IPS-18c (cell line): Measurements from ENCODE around the gene DDX25.

Experiments used
- H3K4me3 ChIP-seq: 2 replicates; pipeline ENCODE4 v1.7.0; 2013; ENCODE audit warnings: low read depth, mild to moderate bottlenecking, low read length, moderate library complexity; ENCODE audit not compliant: insufficient read depth
- H3K9me3 ChIP-seq: one replicate; pipeline ENCODE4 v1.6.1; 2013; ENCODE audit warnings: mild to moderate bottlenecking, low read length, moderate library complexity; ENCODE audit not compliant: control insufficient read depth, insufficient read depth

Gene DDX25

DNA sequence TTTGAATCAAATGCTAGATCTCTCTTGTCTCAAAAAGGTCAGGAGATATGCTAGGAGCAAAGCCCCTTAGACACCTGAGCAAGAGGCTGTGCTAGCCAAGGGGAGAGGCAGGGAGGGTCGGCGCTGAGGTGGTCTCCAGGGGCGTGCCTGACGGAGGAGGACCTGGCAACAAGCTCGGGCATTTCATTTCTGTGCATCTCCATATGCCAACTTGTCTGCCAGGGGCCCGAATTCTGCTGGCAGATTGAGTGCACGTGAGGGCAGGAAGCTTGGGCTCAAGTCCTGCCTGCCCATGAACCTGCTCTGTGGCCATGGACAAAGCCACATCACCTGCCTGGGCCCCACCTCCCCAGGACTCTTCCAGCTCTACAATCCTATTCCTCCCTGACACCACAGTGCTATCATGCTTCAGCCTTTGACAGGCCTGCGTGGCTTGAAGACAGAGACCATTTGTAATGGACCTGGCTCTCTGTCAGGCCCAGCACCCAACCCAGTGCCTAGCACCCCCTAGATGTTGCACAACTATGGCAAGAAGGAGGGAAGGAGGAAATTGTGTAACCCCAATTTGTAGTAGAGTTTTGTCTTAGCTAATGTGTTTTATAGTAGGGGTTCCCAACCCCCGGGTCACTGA lies 25.3 kb downstream of the DDX25 start:
- H3K4me3 ChIP-seq, result no peak overlapping the region

DNA sequence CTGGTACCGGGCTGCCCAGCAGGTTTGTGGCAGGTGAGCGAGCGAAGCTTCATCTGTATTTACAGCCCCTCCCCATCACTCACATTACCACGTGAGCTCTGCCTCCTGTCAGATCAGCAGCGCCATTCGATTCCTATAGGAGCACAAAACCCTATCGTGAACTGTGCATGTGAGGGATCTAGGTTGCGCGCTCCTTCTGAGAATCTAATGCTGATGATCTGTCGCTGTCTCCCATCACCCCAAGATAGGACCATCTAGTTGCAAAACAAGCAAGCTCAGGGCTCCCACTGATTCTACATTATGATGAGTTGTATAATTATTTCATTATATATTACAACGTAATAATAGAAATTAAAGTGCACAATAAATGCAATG lies 25.8 kb downstream of the DDX25 start:
- H3K4me3 ChIP-seq, result no peak overlapping the region
- no peaks in the 10 kb centered on the region for H3K9me3 ChIP-seq

More for the DNA sequence above, 25.3 kb downstream of the DDX25 start:
- no peaks in the 10 kb centered on the region for H3K9me3 ChIP-seq

DNA sequence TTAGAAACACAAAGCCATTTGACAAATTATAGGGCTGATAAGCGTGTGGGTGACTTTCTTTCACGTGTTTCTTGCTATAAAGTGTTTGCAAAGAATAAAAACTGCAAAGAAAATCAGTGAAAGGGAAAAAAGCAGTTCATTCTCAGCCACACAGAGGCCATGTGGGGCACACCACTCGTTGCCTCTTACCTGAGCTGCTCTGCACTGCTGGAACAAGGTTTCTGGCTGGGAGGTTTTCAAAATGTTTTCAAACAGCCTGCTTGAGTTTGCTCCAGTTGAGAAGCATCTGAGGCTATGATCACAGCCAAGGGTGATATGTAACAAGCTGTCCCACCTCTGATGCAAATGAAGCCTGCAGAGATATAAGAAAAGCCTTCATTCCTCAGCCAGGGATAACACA lies 26.8 kb downstream of the DDX25 start:
- H3K9me3 ChIP-seq, result no peaks in the 10 kb centered on the region
- no peak overlapping the region for H3K4me3 ChIP-seq

DNA sequence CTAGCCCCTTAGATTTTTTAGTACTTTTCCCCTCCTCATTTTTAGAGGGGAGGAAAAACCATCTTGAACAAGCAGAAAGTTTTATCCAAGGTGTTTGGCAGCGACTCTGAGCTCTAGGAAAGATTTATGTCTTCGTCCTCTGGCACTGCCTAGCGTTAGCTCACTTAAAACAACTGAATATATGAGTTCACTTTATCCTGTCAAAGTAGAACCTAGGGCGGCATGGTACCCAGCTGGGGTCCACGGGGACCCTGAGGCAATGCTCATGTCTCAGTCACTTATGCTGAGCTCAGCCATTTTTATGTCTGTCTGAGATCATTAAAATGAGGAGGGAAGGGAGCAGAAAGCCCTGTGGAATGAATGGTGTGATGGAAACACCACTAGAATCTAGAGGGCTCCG lies 27.4 kb downstream of the DDX25 start:
- Histone ChIP-seq H3K4me3 (no peak overlapping the region), H3K9me3 (no peaks in the 10 kb centered on the region)

DNA sequence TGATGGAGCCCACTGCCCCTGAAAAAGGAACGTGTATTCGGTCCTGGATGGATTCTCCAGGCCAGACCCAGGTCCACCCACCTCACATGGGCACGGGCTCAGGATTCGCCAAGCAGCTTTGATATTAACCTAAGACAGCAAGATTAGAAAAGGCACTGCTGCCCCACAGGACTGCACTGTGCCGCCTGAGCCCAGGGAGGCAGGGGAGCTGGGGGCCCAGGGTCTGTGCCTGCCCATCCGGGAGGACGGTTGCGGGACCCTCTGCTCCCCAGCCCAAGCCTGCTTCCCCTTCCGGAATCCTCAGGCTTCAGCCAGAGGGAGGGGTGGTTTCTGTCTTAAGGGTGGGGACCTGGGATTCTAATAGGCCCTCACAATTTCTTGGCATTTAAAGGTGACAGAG lies 28.0 kb downstream of the DDX25 start:
- Histone ChIP-seq H3K9me3 (no peaks in the 10 kb centered on the region), H3K4me3 (no peak overlapping the region)

DNA sequence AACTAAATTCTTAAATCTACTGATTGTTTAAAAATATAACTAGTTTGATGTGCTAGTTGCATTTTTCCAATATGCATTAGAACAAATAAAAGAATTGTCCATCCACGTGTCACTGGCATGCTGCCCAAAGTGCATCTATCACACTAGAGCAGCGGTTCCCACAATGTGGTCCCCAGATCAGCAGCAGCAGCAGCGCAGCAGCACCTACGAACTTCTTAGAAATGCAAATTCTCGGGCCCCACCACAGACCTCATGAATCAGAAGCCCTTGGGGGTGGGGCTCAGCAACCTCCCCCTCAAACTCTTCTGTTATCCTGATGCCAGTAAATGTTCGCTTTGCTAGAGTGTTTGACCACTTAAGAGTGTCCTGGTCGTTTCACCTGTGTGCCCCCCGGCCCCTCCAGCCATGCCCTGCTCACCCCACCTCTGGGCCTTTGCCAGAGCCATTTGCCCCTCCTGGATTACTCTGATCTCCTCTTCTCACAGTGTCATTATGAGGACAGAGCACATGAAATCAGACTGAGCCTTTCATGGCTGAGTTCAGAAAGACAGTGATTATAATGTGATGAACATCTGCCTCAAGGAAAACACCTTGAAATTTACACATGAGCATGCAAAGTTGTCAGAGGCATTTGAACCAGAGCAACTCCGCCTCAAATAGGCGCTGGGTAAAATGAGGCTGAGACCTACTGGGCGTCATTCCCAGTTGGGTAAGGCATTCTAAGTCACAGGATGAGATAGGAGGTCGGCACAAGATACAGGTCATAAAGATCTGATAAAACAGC lies 28.9 kb downstream of the DDX25 start:
- no peaks in the 10 kb centered on the region for H3K9me3 ChIP-seq
- H3K4me3 ChIP-seq, result peak overlapping the region; percentile 24; the same call in 1 of the 2 replicates

DNA sequence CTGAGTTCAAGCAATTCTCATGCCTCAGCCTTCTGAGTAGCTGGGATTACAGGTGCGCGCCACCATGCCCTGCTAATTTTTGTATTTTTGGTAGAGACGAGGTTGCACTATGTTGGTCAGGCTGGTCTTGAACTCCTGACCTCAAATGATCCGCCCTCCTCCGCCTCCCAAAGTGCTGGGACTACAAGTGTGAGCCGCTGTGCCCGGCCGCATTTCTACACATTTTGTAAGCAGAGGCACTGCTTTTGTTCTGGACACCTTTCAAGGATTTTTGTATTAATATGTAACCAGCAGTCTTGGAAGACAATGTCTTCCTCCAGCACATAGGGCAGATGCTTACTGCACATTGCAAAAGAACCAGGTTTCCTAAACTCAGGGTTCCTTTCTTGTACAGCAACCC lies 30.2 kb downstream of the DDX25 start:
- Histone ChIP-seq H3K4me3 (no peak overlapping the region), H3K9me3 (no peaks in the 10 kb centered on the region)

DNA sequence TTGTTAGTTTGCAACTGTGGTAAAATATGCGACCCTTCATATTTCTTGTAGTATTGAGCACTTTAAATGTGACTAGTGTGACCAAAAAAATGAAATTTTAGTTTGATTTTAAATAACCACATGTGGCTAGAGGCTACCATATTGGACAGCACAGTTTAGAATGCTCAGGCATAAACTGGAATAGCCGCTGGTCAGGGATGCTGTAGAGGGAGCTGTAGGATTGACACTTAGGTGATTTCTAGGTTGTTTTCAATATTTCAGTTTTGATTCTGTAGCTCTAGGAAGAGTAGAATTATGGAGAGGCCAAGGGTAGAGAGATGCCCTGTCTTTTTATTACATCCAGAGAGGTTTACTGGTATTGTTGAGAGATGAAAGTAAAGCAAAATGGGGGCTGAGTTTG lies 30.7 kb downstream of the DDX25 start:
- Histone ChIP-seq H3K9me3 (no peaks in the 10 kb centered on the region), H3K4me3 (no peak overlapping the region)

DNA sequence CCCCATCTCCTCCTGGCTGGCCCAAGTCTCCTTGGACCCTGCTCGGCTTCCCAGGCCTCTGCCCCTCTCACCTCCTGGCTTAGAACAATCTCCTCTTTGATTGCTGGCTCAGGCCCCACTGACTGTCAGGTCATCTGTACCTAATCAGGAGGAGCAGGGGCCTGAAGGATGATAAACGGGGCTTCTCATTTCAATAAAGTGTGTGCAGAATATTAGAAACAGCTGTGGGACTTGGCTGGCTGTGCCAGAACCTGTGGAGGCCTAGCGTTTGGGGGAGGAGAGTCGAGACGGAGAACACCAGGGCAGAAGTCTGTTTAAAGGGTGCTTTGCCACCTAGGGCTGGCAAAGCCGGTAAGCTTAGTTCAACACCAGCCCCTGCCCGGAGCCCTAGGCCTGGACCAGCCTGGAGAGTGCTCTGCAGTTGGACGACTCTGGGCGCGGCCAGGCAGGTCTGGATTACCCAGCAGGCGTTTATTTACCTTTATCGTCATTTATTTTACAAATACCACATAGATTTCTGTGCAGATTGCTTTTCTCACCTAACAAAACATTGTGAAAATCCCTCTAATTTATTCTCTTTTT lies 31.4 kb downstream of the DDX25 start:
- H3K9me3 ChIP-seq, result no peaks in the 10 kb centered on the region
- no peak overlapping the region for H3K4me3 ChIP-seq

DNA sequence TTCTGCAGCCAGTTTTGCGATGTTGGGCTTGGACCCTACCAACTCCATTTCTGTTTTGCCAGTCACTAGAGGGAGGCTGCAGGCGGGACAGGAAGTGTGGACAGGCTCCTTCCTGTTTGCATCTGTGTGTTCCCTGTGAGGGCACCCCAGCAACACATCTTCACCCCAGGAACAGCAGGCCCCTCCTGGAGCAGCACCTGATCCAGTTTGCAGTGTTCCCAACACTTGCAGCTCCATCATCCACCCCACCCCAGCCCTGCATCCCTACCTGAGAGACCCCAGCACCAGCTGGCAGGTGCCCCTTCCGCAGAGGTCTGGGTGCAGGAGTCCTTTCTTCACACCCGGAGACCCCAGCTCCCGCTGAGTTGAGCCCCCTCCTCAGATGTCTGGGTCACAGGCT lies 34.1 kb downstream of the DDX25 start:
- Histone ChIP-seq H3K4me3 (no peak overlapping the region), H3K9me3 (no peaks in the 10 kb centered on the region)

DNA sequence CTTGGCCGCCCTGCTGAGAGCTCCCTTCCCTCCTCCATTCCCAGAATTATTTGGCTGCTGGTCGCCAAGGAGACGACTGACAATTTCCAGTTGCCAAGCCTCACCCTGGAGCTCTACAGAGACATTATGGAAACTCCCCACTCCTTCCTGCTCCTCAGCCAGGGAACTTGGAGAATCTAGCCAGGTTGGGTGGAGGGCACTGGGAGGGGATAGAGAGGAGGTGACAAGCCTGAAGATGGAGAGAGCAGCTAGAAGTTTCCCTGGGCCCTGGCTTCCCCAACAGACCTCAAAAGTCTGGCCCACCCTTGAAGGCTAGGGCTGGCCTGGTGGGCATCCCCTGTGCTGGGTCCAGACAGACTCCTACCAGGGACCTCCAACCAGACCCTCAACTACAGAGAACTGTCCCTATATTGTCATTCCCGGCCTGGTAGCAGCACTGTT lies 34.8 kb downstream of the DDX25 start:
- Histone ChIP-seq H3K9me3 (no peaks in the 10 kb centered on the region), H3K4me3 (no peak overlapping the region)

DNA sequence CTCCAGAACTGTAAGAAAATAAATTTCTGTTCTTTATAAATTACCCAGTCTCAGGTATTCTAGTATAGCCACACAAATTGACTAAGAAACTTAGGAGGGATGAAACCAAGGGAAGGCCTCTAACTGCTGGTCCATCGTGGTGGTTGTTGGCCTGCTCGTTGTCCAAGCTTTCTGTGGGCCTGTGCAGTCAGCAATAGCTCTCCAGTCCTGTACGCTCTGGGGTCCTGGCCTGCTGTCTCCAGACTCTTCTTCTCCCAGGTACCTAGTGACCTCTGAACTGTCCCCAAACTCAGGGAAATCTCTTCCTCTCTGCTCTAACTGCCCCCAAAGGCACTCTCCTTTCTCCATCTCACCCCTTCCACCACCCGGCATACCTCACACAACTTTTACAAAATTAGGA lies 35.8 kb downstream of the DDX25 start:
- H3K9me3 ChIP-seq, result no peaks in the 10 kb centered on the region
- H3K4me3 ChIP-seq, result no peak overlapping the region

DNA sequence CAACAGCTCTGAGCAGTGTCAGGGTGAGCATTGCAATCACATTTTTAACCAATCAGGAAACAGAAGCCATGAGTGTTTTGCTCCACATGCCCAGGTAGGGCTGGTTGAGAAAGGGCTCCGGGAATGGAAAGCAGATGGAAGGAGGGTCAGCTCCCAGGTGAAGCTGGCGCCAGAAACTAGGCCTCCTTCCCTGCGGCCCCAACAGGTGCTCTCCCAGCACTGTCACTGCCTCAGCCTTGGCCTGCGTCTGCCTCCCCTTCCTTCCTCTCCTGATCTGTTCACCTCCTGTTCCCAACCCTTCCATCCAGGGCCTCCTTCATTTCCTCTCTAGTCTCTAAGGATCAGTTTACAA lies 36.9 kb downstream of the DDX25 start:
- no peak overlapping the region for H3K4me3 ChIP-seq
- peaks cover 2% of the 10 kb centered on the region for H3K9me3 ChIP-seq

DNA sequence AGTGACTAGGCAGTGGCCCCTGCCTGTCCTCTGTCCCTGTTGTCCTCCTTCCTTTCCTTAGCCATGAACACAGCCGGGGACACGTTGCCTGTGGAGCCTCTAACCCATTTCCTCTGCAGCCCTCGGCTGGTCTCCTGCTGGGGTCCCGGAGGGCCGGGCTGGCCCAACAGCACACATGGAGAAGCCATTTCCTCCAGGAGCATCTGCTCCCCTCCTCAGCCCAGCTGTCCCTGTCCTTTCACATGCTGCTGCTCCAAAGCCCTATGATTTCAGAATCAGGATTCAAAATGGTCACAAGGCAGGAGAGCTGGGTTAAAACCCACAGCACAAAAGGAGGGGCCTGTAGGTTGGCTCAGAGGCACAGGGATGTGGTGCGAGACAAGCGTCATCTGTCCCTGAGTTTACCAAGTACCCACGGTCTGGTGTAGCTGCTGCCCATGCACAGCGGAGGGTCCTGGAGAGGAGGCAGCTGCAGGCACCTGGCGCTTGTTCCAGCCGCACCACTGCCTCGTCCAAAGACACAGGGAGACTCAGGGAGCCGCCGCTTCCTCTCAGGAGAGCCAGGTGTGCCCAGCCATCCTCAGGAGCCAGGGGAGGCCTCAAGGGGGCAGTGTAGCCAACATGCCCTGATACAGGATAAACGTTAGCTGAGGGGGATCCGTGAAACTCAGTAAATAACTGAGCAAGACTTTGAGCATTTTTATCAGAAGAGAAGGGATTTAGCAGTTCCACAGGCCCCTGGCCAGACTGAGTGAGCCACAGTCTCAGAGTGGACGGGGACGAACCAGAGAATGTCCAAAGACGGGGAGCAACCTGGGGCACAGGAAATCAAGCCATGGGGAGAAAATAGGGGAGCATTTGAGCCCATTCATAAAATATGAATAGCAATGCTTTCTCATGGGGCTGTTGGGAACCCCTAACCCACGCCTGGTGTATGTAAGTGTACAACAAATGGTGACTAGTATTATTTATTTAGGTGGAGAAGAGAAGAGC lies 37.6 kb downstream of the DDX25 start:
- Histone ChIP-seq H3K4me3 (no peak overlapping the region), H3K9me3 (peaks cover 2% of the 10 kb centered on the region)

DNA sequence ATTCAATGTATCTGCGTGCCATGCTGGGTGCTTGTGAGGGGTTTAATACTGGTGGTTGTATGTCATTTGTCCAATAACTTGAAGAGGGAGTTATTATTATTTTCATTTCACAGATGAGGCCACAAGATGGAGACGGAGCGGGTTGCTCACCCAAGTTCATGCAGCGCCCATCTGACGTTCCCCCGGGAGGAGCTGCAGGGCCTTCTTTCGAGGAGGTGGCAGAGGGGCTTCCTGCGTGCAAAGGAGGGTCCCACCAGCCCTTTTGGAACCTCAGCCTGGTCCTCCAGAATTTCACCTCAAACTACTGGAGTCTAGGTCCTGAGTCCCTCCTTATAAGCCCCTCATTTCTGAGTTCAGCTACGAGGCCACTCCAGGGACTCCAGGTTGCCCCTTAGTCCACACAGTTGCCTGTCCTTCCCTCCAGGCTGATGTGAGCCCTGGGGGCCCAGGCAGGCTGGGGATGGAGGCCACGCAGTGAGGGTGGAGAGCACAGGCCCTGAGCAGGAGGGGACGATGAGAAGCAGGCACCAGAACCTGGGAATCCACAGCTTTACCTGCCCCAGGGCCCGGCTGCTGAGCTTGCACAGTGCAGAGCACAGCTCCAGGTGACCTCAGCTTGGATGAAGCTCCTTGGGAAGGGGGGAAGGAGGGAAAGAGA lies 38.6 kb downstream of the DDX25 start:
- H3K4me3 ChIP-seq, result no peak overlapping the region
- H3K9me3 ChIP-seq, result peaks cover 2% of the 10 kb centered on the region

DNA sequence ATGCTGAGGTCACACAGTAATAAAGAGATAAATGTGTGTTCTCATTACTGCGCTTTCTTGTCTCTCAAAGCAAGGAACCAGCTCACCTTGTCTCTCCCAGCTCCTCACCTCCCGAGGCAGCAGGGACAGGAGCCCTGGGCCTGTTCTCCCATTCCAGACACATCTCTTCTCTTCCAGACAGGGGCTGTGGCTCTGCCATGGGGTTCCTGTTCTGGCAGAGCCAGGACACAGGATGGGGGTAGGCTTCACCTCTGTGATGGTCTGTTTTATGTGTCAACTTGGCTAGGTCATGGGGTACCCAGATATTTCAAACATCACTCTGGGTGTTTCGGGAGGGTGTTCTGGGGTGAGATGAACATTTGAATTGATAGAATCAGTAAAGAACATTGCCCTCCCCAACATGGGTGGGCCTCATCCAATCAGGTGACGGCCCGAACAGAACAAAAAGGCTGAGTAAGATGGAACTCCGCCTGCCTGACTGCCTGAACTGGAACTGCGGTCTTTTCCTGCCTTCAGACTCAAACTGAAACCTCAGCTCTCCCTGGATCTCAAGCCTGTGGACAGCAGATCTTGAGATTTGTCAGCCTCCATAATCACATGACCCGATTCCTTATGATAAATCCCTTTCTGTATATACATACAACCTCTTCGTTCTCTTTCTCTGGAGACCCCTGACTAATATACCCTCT lies 39.5 kb downstream of the DDX25 start:
- Histone ChIP-seq H3K9me3 (peaks cover 2% of the 10 kb centered on the region), H3K4me3 (no peak overlapping the region)
